ENCODE measurements around the gene LNX1.

The LNX1 gene

DNA sequence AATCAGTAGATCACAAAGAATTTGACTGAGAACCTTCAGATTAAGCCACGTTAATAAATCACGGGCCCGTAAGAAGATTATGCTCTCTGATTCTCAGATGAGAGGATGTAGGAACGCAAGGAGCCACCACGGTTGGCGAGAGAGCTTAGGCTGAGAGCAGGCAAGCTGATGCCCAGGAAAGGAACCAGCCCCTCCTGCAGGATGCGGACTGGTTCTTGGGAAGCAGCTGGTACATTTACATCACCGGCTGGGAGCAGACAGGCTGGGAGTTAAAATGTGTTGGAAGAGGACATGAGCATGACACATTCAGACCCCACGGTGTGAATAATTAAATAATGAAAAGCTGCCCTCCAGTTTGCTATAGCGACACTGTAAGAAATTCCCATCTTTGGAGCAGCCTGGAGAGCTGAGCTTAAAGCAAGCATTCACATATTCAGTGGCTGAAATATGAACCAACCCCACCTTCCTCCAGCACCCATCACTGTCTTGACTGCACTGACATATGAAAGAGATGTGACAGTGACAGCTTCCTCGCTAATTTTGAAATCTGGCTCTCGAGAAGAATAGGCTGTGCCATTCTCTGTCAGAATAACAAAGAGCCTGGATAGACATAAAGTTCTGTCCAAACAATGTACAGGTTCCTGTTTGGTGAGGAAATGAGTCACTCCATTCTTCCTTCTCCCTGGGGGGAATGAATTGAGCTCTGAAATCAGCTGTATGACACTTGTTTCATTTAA, 33.1 kb downstream of the LNX1 start:
- TF ChIP-seq PATZ1 (CRISPR knock-in tag; IDR thresholded peaks at IDR 0.05; ENCODE audit: borderline replicate concordance) (no peak), POU6F1 (CRISPR knock-in tag; IDR thresholded peaks at IDR 0.05; ENCODE audit: borderline replicate concordance, low read depth) (0 out of 2 replicates have a peak, but pooled peaks have one; percentile 38)
- peak; percentile 70 for ATAC-seq

DNA sequence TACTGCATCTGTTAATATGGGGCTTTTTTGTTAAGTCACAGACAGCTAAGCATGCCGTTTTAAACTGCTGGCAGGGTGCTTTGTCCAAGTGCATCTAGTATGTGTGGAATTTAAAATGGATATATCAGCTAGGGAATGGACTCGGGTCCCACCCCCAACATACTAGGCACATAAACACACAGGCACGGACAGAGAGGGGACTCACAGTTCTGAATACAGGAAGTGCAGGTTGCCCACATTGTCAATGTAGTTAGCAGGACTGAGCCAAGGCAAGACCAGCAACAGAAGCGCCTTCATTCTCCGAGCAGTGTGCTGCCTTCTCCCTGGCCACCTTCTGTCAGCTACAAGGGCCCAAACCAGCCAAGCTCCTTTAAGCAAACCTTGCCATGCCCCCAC, 33.6 kb downstream of the LNX1 start:
- TF ChIP-seq SNAI2 (CRISPR knock-in tag; IDR thresholded peaks at IDR 0.05): no peak
- TF ChIP-seq RARB (CRISPR knock-in tag; IDR thresholded peaks at IDR 0.05): no peak
- TF ChIP-seq POU6F1 (CRISPR knock-in tag; IDR thresholded peaks at IDR 0.05; ENCODE audit: borderline replicate concordance, low read depth): no peak
- no peak for TF ChIP-seq OSR1 (CRISPR knock-in tag; IDR thresholded peaks at IDR 0.05)
- no peak for TF ChIP-seq ESRRG (CRISPR knock-in tag; IDR thresholded peaks at IDR 0.05)
- TF ChIP-seq TCF4 (CRISPR knock-in tag; IDR thresholded peaks at IDR 0.05; ENCODE audit: borderline replicate concordance): no peak
- no peak for TF ChIP-seq BACH2 (CRISPR knock-in tag; IDR thresholded peaks at IDR 0.05; ENCODE audit: borderline replicate concordance)
- no peak for TF ChIP-seq ZC3H10 (CRISPR knock-in tag; IDR thresholded peaks at IDR 0.05)
- ATAC-seq: no peak

- ATAC-seq: no peak
- TF ChIP-seq ZC3H10 (CRISPR knock-in tag; IDR thresholded peaks at IDR 0.05): no peak
- TF ChIP-seq ZFP3 (CRISPR knock-in tag; IDR thresholded peaks at IDR 0.05): no peak
- TF ChIP-seq TOX (CRISPR knock-in tag; IDR thresholded peaks at IDR 0.05; ENCODE audit: borderline replicate concordance): no peak
- TF ChIP-seq ZNF8 (CRISPR knock-in tag; IDR thresholded peaks at IDR 0.05): no peak
- TF ChIP-seq, protein P1, sequence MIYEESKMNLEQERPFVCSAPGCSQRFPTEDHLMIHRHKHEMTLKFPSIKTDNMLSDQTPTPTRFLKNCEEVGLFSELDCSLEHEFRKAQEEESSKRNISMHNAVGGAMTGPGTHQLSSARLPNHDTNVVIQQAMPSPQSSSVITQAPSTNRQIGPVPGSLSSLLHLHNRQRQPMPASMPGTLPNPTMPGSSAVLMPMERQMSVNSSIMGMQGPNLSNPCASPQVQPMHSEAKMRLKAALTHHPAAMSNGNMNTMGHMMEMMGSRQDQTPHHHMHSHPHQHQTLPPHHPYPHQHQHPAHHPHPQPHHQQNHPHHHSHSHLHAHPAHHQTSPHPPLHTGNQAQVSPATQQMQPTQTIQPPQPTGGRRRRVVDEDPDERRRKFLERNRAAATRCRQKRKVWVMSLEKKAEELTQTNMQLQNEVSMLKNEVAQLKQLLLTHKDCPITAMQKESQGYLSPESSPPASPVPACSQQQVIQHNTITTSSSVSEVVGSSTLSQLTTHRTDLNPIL (CRISPR knock-in tag; IDR thresholded peaks at IDR 0.05; ENCODE audit: low read depth): no peak
- no peak for TF ChIP-seq BACH2 (CRISPR knock-in tag; IDR thresholded peaks at IDR 0.05; ENCODE audit: borderline replicate concordance)
- TF ChIP-seq PPARA (CRISPR knock-in tag; IDR thresholded peaks at IDR 0.05; ENCODE audit: borderline replicate concordance): no peak
- TF ChIP-seq ESRRG (CRISPR knock-in tag; IDR thresholded peaks at IDR 0.05): no peak
- TF ChIP-seq SNAI2 (CRISPR knock-in tag; IDR thresholded peaks at IDR 0.05): no peak
- no peak for TF ChIP-seq TCF4 (CRISPR knock-in tag; IDR thresholded peaks at IDR 0.05; ENCODE audit: borderline replicate concordance)
- TF ChIP-seq ISL1 (CRISPR knock-in tag; IDR thresholded peaks at IDR 0.05): no peak
- TF ChIP-seq GLIS3 (CRISPR knock-in tag; IDR thresholded peaks at IDR 0.05): no peak
- TF ChIP-seq, protein P2, sequence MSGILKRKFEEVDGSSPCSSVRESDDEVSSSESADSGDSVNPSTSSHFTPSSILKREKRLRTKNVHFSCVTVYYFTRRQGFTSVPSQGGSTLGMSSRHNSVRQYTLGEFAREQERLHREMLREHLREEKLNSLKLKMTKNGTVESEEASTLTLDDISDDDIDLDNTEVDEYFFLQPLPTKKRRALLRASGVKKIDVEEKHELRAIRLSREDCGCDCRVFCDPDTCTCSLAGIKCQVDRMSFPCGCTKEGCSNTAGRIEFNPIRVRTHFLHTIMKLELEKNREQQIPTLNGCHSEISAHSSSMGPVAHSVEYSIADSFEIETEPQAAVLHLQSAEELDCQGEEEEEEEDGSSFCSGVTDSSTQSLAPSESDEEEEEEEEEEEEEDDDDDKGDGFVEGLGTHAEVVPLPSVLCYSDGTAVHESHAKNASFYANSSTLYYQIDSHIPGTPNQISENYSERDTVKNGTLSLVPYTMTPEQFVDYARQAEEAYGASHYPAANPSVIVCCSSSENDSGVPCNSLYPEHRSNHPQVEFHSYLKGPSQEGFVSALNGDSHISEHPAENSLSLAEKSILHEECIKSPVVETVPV (CRISPR knock-in tag; IDR thresholded peaks at IDR 0.05): no peak
- TF ChIP-seq OSR1 (CRISPR knock-in tag; IDR thresholded peaks at IDR 0.05): no peak
- TF ChIP-seq ZNF565 (CRISPR knock-in tag; conservative IDR thresholded peaks at IDR 0.05; ENCODE audit: low read depth): no peak
- TF ChIP-seq ZFP30 (CRISPR knock-in tag; IDR thresholded peaks at IDR 0.05): no peak
- TF ChIP-seq ARNTL (CRISPR knock-in tag; IDR thresholded peaks at IDR 0.05; ENCODE audit: borderline replicate concordance, low read depth): no peak
- TF ChIP-seq RARB (CRISPR knock-in tag; IDR thresholded peaks at IDR 0.05): no peak
- TF ChIP-seq POU6F1 (CRISPR knock-in tag; IDR thresholded peaks at IDR 0.05; ENCODE audit: borderline replicate concordance, low read depth): no peak
- no peak for TF ChIP-seq CSDC2 (CRISPR knock-in tag; IDR thresholded peaks at IDR 0.05)
Observed at GRCh38 chr4:53556651-53557050, 34.6 kb downstream of the LNX1 start.
